ENCODE data around the gene DHRS2. TPM values are rescaled to one million over a fixed set of nuclear protein-coding genes. Genes with fewer than 3 reads are reported as not detected.

Gene DHRS2
- total RNA-seq, 4 donors from 2014 or later, result 0.28 to 0.37 TPM; not detected in 2

GRCh38 chr14:23618415-23618988 is 17.7 kb upstream of the DHRS2 start:
- intact Hi-C loops (cut with DNase I; ENCODE audit: low total_unique reads), result no loop called here
- no peak for TF ChIP-seq POLR2A (IDR thresholded peaks at IDR 0.05)
- TF ChIP-seq CTCF (IDR thresholded peaks at IDR 0.05), result no peak
- no peaks in the 10 kb centered on the region for H3K36me3 ChIP-seq
- no peaks in the 10 kb centered on the region for H3K4me1 ChIP-seq
- no peak overlapping the region for H3K4me3 ChIP-seq
- no peaks in the 10 kb centered on the region for H3K27me3 ChIP-seq
- H3K9me3 ChIP-seq, result no peaks in the 10 kb centered on the region
- no peak overlapping the region for H3K27ac ChIP-seq
- DNase-seq, result no peak

GRCh38 chr14:23620177-23620702 is 15.9 kb upstream of the DHRS2 start:
- DNase-seq, result no peak
- intact Hi-C loops (cut with DNase I; ENCODE audit: low total_unique reads), result no loop called here
- no peak overlapping the region for H3K27ac ChIP-seq

GRCh38 chr14:23621204-23621931 is 14.8 kb upstream of the DHRS2 start:
- Histone ChIP-seq H3K4me3 (no peak overlapping the region), H3K36me3 (no peaks in the 10 kb centered on the region), H3K27me3 (no peaks in the 10 kb centered on the region), H3K4me1 (no peaks in the 10 kb centered on the region), H3K9me3 (no peaks in the 10 kb centered on the region), H3K27ac (no peak overlapping the region)
- no peak for DNase-seq
- intact Hi-C loops (cut with DNase I; ENCODE audit: low total_unique reads), result no loop called here
- TF ChIP-seq POLR2A (IDR thresholded peaks at IDR 0.05), result no peak
- TF ChIP-seq CTCF (IDR thresholded peaks at IDR 0.05), result no peak

More at GRCh38 chr14:23620177-23620702, 15.9 kb upstream of the DHRS2 start:
- no peaks in the 10 kb centered on the region for H3K4me1 ChIP-seq
- no peaks in the 10 kb centered on the region for H3K27me3 ChIP-seq
- no peaks in the 10 kb centered on the region for H3K36me3 ChIP-seq
- TF ChIP-seq CTCF (IDR thresholded peaks at IDR 0.05), result no peak
- no peak for TF ChIP-seq POLR2A (IDR thresholded peaks at IDR 0.05)
- no peak overlapping the region for H3K4me3 ChIP-seq
- no peaks in the 10 kb centered on the region for H3K9me3 ChIP-seq

GRCh38 chr14:23621932-23622730 is 14.0 kb upstream of the DHRS2 start:
- Histone ChIP-seq H3K36me3 (no peaks in the 10 kb centered on the region), H3K27ac (no peak overlapping the region), H3K4me1 (no peaks in the 10 kb centered on the region), H3K9me3 (no peaks in the 10 kb centered on the region), H3K27me3 (no peaks in the 10 kb centered on the region), H3K4me3 (no peak overlapping the region)
- TF ChIP-seq POLR2A (IDR thresholded peaks at IDR 0.05) (no peak), CTCF (IDR thresholded peaks at IDR 0.05) (no peak)
- intact Hi-C loops (cut with DNase I; ENCODE audit: low total_unique reads), result no loop called here
- DNase-seq, result no peak
